Epithelial cell of prostate (primary cell): Measurements from ENCODE around the gene GPR12.

Source experiments
- DNase-seq: peaks from one replicate; pipeline ENCODE4 v3.0.0-alpha.2; 2011; ENCODE audit warnings: low read depth, low spot score
- H3K27ac ChIP-seq: fragments of 450-650 bp; 2 replicates; pipeline ENCODE4 v1.5.1; 2017; ENCODE audit warnings: mild to moderate bottlenecking

The GPR12 gene

GRCh38 chr13:26707122-26708006 is 53.2 kb downstream of the GPR12 start:
- DNase-seq = peak; percentile 6
- no peak overlapping the region for H3K27ac ChIP-seq

GRCh38 chr13:26706381-26706780 is 54.2 kb downstream of the GPR12 start:
- no peak overlapping the region for H3K27ac ChIP-seq
- no peak for DNase-seq

- DNase-seq = no peak
- no peak overlapping the region for H3K27ac ChIP-seq
Measured at GRCh38 chr13:26705536-26705935, 55.0 kb downstream of the GPR12 start.
